HG03280 (cell line): ENCODE data around the gene HUNK.

Source experiments
- ATAC-seq: cut with Tn5 transposase; IDR thresholded peaks from one replicate; pipeline ENCODE4 v1.9.1; 2021; ENCODE audit warnings: mild to moderate bottlenecking, moderate library complexity; ENCODE audit not compliant: unreplicated experiment

HUNK gene

DNA sequence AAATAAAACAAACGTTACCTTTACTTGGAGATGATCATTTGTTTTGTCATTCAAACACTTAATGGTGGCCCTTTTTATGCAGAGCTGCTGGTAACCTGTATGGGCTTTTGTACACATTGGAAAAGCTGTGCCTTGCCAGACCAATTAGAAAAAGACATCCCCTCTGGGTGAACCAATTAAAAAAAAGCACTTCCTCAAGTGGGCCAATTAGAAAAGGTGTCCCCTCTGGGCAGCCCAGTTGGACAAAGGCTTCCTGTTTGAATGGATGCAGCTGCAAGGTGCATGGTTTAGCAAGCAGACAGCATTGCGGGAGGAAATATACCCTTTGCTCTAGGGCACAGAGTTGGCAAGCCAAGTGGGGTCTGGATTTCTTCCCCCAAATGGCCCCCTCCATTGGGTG, 21.6 kb downstream of the HUNK start:
- no peak for ATAC-seq

DNA sequence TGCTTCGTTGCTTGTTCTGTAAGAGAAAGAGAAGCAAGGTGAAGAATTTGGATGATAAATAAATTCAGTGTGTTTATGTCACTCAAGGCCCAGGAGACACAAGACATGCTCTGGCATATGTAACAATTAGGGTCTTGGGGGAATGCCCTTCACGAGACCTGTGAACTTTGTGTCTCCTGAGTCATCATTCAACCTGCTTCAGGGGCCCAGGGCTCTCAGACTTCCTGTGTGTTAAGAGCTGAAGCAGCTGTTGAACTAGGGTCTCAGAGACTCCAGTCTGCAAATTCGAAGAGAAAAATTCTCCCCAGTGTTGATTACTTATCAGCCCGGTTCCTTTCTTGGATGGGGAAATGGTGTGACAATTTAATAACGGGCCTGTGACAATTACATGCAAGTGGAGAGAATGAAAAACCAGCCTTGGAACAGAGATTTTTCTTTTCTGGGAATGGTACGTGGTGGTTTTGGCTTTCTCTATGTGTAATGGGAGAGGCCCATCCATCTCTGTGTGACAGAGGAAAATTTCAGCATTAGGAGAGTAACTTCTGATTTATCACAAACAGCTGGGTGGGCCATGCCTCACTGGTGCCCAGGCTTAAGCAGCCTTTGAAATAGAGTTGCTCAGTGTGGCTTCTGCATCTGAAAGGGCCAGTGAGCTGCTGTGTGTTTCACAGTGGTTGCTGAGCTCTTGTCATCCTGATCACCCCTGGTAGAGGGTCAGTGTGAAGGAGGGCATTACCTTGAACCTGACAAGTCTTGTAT, 22.4 kb downstream of the HUNK start:
- ATAC-seq, result no peak

DNA sequence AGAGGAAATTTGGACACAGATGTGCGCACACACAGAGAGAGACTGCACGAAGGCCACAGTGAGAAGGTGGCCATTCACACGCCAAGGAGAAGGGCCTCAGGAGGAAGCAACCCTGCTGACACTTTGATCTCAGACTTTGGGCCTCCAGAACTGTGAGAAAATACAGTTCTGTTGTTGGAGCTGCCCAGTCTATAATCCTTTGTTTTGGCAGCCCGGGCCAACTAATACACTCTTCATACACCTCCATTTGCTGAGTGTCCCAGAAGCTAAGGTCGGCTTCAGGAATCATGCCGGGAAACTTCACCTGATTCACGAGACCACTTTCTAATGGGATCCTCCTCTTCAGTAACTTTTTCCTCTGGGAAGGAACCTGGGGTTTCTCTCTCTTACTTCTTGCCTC, 23.2 kb downstream of the HUNK start:
- ATAC-seq, result no peak

DNA sequence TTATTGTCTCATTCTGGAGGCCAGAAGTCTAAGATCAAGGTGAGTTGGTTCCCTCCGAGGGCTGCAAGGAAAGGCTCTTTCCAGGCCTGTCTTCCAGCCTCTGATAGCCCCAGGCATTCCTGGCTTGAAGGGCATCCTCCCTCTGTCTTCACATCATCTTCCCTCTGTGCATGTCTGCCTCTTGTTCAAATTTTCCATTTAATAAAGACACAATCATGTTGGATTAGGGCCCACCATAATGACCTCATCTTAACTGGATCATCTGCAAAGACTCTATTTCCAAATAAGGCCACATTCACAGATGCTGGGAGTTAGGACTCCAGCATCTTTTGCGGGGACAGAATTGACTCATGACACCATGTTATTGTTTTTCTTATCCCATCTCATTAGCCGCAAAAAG, 24.5 kb downstream of the HUNK start:
- no peak for ATAC-seq

DNA sequence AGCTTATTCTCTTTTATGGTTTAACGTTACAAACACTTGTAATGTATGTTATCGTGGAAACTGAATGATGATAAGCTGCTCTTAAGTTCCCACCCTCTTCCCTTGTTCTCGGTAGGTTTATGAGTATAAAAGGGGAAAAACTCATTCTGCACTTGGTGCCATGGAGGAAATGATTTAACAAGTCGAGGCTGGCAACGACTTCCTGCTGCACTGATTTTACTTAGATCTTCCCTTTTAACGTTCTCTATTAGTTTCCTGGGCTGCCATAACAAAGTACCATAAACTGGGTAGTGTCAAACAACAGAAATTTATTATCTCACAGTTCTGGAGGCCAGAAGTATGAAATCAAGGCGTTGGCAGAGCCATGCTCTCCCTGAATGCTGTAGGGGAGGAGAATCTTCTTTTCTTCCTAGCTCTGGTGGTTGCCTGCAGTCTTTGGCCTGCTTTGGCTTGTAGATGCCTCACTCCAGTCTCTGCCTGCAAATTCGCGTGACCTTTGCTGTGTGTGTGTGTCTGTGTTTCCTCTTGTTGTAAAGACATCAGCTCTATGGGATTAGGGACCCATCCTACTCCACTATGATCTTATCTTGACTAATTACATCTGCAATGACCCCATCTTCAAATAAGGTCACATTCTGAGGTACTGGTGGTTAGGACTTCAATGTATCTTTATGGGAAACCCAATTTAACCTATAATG, 26.3 kb downstream of the HUNK start:
- ATAC-seq, result no peak

DNA sequence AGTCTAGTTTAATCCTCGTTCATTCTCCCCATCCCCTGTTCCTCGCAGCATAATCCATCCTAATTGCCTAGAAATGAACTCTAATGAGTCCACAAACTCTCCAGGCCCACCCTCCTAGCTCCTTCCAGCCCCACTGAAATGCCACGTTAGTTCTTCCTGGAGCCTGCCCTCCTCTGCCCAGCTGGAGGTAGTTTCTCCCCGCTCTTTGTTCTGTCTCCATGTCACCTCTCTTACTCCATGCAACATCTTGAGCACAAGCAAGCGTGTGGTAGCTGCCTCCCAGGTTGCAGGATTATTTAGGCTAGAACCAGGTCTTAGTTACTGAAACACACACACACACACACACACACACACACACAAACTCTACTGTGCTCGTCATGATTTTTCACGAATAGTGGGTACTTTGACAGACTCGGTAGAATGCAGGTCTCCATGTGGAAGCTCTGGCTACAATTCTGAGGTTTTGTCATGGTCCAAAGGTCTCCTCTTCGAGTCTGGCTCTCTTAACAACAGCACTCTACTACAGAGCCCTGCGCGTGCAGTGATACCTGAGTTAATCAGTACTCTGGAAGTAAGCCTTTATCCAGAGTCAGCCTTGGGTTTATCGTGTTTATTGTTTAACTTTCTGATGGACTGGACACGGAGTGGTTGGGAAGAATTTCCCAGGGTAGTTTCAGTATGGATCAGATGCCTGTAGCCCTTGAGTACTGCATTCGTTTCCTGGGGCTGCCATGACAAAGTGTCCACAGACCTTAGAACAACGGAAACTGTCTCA, 27.5 kb downstream of the HUNK start:
- ATAC-seq, result no peak

DNA sequence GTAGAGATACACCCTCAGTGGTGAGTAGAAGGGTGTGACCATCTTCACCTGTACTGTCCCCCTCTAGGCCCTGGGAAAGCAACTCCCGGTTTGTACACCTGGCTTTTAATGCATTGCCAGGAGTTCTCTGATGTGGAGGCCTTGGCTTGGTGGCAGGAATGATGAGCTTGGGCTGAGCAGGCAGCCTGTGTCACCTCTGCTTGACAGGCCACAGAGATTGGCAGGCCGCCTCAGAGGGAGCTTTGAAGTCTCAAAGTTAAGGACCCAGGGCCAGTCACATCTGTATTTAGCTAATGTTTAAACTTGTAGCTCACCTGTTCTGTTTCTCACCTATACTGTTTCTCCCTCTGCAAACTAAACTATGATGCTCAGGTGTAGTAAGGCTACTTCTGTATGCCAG, 28.5 kb downstream of the HUNK start:
- ATAC-seq, result no peak

DNA sequence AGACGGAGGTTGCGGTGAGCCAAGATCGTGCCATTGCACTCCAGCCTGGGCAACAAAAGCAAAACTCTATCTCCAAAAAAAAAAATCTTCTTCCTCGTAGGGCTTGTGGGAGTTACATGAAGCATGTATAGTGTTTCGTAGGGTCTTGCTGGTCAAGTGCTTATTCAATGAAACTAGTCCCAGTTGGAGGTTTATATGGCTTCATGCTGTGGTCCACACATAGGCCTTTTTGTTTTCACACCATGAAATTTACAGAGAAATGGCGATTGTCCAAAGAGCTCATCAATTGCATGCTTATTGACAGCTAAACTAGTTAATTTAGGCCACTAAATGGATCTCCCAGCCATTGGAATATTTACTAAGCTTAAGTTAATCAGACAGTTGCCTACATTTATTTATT, 29.6 kb downstream of the HUNK start:
- no peak for ATAC-seq

DNA sequence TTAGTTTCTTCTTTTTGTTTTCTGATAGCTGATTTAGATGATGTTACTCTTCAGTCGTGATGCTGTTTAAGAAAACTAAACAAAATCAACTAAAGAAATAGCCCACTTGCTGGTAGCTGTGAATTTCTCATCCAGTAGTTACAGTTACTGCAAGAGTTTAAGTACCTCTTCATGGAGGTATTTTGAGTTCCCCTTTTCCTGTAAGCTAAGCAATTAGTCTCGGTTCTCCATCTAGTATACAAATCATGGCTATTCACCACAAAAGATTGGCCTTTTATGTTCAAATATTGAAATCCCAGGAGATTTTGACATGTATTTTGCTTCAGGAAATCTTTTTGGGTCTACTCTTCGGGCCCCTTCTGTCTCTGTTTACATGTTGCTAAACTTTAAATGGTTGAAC, 31.1 kb downstream of the HUNK start:
- no peak for ATAC-seq

DNA sequence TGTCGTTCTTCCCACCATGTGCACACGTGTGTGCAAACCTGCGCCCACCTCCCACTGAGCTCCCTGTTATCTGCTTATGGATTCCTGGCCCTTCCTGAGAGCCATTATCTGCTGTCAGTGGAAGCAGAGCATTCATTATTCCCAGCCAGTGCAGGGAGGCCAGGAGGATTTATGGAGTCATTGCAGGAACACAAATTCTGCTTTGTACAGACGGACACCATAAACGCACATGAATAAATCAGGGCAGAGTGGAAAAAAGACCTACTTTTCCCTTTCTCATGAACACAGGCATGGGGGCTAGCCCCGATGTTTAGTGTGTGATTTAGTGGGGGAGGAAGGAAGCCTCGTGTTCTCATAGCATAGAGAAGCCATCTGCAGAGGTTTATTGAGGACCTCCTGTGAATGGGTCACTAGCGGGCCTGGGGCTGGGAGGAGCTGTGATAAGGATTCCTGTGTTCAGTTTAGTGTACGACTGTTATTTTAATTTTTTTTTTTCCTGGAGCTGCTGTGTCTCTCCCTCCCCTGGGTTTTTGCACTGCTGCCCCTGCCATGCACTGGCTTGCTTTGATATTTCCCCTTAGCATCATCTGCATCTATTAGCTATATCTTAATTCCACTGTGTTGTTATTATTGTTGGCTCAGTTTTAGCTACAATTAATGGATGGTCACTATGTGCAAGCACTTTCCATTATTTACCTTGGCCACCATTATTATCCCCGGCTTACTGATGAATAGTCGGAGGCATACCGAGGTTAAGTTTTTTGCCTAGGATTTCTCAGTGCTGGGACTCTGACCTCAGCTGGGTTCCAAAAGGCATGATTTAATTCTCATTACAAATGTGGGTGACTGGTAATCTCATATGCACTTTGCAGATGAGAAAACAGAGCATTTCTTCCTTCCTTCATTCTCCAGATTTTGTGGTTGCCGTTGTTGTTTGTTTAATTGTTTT, 33.0 kb downstream of the HUNK start:
- no peak for ATAC-seq

DNA sequence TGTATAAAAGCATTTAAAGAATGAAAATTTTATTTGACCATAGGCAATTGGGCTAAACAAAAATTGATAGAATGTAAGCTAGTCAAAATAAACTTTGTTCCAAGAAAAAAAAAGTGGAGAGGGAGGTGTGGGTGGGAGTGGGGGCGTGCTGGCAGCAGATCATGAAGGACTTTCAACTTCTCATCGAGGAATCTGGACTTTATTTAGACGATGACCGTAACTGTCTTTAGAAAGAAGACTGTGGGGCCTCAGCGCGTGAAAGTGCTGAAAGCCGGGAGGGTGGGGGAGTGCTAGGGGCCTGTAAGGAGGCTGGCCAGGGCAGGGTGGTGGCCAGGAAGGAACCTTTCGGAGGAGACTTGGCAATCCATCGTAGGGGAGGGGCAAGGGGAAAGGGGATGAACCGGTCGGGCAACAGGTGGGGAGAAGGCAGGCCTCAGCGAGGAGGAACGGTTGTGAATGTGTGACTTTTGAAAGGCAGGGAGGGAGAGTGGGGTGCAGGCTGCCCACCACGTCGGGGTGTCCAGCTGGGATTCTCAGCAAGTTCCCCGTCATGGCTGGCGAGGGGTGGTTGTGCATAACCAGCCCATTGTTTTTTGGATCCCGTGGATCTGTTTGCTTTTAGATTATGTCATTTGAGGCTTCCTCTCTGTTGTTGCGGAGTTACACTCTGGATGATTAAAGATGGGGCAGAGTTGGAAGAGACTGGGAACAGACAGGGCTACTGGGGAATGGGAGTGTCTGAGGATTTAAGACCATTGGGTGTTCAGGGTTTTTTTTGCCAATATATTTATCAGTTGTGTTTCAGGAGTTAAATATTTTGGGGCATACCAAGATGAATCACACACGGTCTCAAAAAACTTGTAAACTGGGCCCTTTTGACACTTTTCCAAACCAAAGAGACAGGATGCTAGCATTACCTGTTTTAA, 35.5 kb downstream of the HUNK start:
- no peak for ATAC-seq

DNA sequence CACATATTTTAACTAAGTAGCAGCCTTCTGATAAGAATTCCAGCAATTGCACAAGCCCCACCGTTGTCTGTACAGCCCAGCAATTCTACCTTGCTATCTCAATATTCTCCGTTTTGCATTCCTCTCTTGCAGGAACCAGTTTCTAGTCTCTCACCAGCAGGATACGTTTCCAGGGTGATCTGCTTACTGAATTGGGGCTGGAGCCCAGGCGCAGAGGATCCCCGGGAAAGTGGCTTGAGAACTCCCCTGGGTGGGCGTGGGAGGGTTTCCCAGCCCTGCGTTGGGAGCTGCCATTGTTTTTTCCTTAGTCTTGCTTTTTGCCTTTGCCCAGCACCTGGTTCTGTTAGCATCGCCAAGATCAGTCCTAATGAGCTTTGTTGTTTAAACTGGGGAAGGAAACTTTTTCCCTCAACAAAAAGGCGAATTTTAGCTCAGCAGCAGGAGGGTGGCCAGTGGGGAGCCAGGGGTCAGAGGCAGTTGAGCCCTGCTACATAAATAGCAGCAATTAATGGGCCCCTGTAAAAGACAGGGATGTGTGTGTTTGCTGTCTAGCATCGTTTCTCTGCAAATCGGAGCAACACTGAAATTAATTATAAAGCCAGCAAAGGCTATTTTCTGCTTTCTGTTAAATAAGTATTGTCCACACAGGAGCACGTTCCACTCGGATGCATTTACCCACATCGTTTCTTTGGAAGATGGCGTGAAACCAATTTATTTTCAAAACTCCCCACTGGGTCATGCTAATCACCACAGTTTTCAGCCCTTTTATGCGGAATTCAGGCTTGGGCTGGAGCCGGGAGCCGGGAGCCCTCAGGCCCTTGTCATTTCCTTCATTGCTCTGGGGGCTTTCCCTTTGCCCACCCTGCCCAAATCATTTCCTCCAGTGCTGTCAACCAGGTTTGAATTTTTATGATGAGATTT, 36.6 kb downstream of the HUNK start:
- no peak for ATAC-seq

DNA sequence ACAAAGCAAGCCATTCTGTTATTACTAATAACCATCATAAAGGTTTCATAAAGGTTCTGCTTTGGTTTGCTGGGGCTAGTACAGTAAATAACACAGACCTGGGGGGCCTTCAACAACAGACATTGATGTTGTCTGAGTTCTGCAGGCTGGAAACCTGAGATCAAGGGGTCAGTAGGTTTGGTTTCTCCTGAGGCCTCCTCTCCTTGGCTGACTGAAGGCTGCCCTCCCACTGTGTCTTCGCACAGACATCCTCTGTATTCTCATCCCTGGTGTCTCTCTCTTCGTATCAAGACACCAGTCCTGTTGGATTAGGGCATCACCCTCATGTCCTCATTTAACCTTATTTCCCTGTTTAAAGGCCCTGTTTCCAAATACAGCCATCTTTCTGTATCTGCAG, 37.3 kb downstream of the HUNK start:
- no peak for ATAC-seq

DNA sequence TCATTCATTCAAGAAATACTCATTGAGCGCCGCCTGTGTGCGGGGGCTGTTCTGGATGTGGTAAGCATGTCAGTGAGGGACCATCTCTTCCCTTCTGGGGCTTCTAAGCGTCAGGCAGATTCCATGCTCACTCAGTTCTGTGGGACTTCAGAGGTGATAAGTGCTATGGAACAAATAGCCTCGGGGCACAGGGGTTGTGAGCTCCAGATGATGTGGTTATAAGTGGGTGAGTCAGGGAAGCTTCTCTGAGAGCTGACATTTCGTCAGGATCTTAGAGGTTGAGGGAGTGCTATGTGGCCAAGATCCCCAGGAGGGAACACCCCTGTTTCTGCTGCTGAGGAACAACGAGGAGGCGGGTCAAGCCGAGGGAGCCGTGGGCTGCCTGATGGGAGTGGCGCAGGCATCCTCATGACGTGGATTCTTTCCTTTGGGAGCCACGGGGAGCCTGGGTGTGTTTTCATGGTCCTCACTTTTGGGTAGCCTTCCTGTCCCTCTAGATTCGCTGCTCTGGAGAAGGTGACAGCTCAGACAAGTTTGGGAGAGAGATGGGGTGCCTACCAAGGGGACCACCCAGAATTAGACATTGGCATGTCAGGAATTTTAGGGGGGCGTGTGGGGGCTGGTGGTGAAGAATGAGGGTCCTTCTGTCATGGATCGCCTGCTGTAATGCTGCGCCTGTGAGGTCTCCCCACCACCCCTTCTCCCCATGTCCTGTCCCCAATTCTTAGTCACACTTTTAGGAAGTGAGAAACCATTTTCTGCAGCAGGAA, 38.5 kb downstream of the HUNK start:
- ATAC-seq, result no peak

DNA sequence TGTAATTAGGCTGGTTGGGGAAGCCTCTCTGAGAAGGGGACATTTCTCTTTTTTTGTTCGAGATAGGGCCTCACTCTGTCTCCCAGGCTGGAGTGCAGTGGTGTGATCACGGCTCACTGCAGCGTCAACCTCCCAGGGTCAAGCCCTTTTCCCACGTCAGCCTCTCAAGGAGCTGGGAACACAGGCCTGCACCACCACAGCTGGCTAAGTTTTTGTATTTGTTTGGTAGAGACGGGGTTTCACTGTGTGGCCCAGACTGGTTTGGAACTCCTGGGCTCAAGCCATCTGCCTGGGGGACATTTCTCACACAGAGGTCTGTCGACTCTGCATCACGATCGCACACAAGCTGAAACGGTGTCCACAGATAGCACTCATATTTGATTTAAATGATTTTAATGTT, 39.7 kb downstream of the HUNK start:
- ATAC-seq, result no peak

DNA sequence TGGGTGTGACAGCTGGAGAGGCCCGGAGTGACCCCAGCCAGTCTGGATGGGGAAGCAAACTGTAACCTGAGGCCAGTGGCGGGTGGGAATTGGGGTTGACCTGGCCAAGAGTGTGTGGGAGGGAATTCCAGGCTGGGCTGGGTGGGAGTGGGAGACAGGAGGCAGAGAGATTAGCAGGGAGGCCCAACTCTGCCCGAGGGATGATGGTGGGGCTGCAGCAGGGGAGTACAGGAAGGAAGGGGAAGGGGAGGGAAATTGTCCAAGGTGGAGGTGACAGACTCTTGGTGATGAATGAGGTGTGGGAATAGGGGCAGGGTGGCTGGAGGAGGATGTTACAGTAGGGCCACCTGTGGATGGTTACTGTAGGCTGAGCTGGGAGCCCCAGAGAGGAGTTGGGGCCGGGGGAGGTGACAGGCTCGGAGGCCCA, 40.4 kb downstream of the HUNK start:
- ATAC-seq, result no peak

DNA sequence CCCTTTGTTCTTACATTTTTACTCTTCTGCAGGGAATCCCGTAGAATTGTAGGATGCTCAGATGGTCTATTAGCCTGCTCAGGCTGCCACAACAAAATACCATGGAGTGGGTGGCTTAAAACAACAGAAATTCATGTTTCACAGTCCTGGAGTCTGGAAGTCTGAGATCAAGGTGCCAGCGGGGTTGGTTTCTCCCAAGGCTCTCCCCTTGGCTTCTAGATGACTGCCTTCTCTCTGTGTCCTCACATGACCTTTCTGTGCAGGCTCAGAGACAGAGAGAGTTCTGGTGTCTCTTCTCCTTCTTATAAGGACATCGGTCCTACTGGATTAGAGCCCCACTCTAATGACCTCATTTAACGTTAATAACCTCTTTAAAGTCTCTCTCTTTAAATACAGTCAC, 41.7 kb downstream of the HUNK start:
- ATAC-seq, result no peak

DNA sequence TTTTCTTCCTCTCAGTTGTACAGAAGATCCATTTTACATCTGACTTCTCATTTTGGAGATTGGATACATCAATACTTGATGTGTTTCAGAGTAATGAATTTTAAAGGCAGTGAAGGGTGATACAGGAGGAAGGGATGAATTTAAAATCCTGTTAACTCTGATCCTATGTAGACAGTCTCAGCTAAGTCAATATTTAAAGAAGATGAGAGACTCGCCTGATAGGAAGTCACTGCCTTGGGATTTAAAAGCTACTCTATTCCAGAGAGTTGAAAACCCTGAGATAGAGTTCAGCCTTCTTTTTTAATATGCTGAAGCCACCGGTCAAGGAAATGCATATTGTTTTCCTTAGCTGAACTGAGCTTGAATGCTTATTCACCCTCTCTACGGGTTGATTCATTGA, 42.7 kb downstream of the HUNK start:
- ATAC-seq, result no peak
